ENCODE results near the gene GPR108. TPM values are rescaled to one million over a fixed set of nuclear protein-coding genes. Genes with fewer than 3 reads are reported as not detected.
A peak's percentile ranks its signal among the peaks of the same experiment; 100 is the strongest.

The GPR108 gene
- total and polyA plus RNA-seq, 2 of the 13 experiments (the other 11 are each of a cell fraction or from before 2014, with no cell fraction given): 36.4 to 63.0 TPM

- TF ChIP-seq ZNF160 (CRISPR knock-in tag; IDR thresholded peaks at IDR 0.05): no peak
- no peak for TF ChIP-seq SMAD1 (CRISPR knock-in tag; IDR thresholded peaks at IDR 0.05; ENCODE audit: borderline replicate concordance, low read depth)
- no peak for TF ChIP-seq ZNF670 (CRISPR knock-in tag; IDR thresholded peaks at IDR 0.05; ENCODE audit: borderline replicate concordance)
- TF ChIP-seq ZNF710 (CRISPR knock-in tag; IDR thresholded peaks at IDR 0.05; ENCODE audit: borderline replicate concordance): no peak
- no peak for TF ChIP-seq TP53 (CRISPR knock-in tag; conservative IDR thresholded peaks at IDR 0.05)
- no peak for TF ChIP-seq TEF (CRISPR knock-in tag; IDR thresholded peaks at IDR 0.05)
- no peak for TF ChIP-seq ZNF292 (CRISPR knock-in tag; IDR thresholded peaks at IDR 0.05; ENCODE audit: borderline replicate concordance, low read depth)
- no peak for TF ChIP-seq ATF6 (CRISPR knock-in tag; conservative IDR thresholded peaks at IDR 0.05)
- no peak for TF ChIP-seq ATRX (CRISPR knock-in tag; IDR thresholded peaks at IDR 0.05; ENCODE audit: borderline replicate concordance)
- no peak for TF ChIP-seq ZNF761 (CRISPR knock-in tag; conservative IDR thresholded peaks at IDR 0.05)
- TF ChIP-seq ZNF557 (CRISPR knock-in tag; IDR thresholded peaks at IDR 0.05): no peak
- no peak for TF ChIP-seq ZNF569 (CRISPR knock-in tag; IDR thresholded peaks at IDR 0.05; ENCODE audit: borderline replicate concordance)
- TF ChIP-seq XRCC5 (optimal IDR thresholded peaks at IDR 0.05; ENCODE audit: low read length): no peak
- TF ChIP-seq ZNF572 (CRISPR knock-in tag; IDR thresholded peaks at IDR 0.05): no peak
- TF ChIP-seq HNF1B (CRISPR knock-in tag; IDR thresholded peaks at IDR 0.05): no peak
- no peak for TF ChIP-seq ZNF784 (CRISPR knock-in tag; IDR thresholded peaks at IDR 0.05; ENCODE audit: borderline replicate concordance)
- TF ChIP-seq MIXL1 (CRISPR knock-in tag; IDR thresholded peaks at IDR 0.05): no peak
- TF ChIP-seq KLF13 (CRISPR knock-in tag; IDR thresholded peaks at IDR 0.05): no peak
- TF ChIP-seq PHF20 (CRISPR knock-in tag; IDR thresholded peaks at IDR 0.05): peak; percentile 37; the same call in 1 of the 2 replicates
- TF ChIP-seq FOXP1 (IDR thresholded peaks at IDR 0.05): no peak
- no peak for TF ChIP-seq FOXP1 (CRISPR knock-in tag; IDR thresholded peaks at IDR 0.05)
- no peak for TF ChIP-seq GFI1 (CRISPR knock-in tag; IDR thresholded peaks at IDR 0.05; ENCODE audit: borderline replicate concordance)
- TF ChIP-seq ZNF251 (CRISPR knock-in tag; IDR thresholded peaks at IDR 0.05): no peak
Measured at GRCh38 chr19:6739883-6740588, 2.7 kb upstream of the GPR108 start (continued).
